SK-N-SH (cell line): ENCODE measurements around the gene RHOBTB3. TPM values are rescaled to one million over a fixed set of nuclear protein-coding genes. Genes with fewer than 3 reads are reported as not detected.
"Not testable (repeated sequence)": the region's sequence is repeated elsewhere in the genome, so short reads cannot be mapped to it uniquely, and the experiment has no call there.

Source experiments
- CTCF ChIA-PET: fragments of 300-600, 350-600 bp; formaldehyde crosslinking; extraction: SDS; loops from one replicate; lab custom pipeline; 2021; lab: Yijun Ruan, JAX
- POLR2A ChIA-PET: fragments of 350-600 bp; sonication (Branson Sonifier 250); formaldehyde crosslinking; extraction: SDS; loops from one replicate; lab custom pipeline; 2020; ENCODE audit warnings: antibody characterized with exemption, inconsistent platforms; lab: Yijun Ruan, JAX
- DNase-seq: peaks from one replicate; pipeline ENCODE4 v3.0.0; 2012
- H2AFZ ChIP-seq: fragments of 200-600 bp; sonication (generic); 2 replicates; pipeline ENCODE4 v1.8.1; 2016; ENCODE audit warnings: antibody characterized with exemption, mild to moderate bottlenecking, low read depth
- H3F3A ChIP-seq: fragments of 200-600 bp; sonication (generic); replicated peaks from 2 replicates; pipeline ENCODE3; 2016; ENCODE audit warnings: antibody characterized with exemption, mild to moderate bottlenecking; ENCODE audit not compliant: insufficient read depth
- H3K27ac ChIP-seq, 2 experiments: fragments of 200-500 bp in 1 of 2; fragments of 200-600 bp in 1 of 2; sonication (Bioruptor generic) in 1 of 2; sonication (generic), shearing (Covaris generic) in 1 of 2; 2 replicates each; pipeline versions ENCODE4 v1.5.1 to v1.6.1; 2014 to 2016; ENCODE audit warnings: low read depth in 2 of 2, inconsistent platforms in 1 of 2, low read length in 1 of 2, mild to moderate bottlenecking in 1 of 2, mixed read lengths in 1 of 2
- H3K27me3 ChIP-seq: fragments of 200-600 bp; sonication (generic), shearing (Covaris generic); 2 replicates; pipeline ENCODE4 v1.6.1; 2016; ENCODE audit warnings: mixed run types; ENCODE audit not compliant: insufficient read depth
- H3K36me3 ChIP-seq, 2 experiments: fragments of 200-500 bp in 1 of 2; fragments of 200-600 bp in 1 of 2; sonication (Bioruptor generic) in 1 of 2; sonication (generic) in 1 of 2; replicated peaks in 1 of 2; 2 replicates each; pipeline versions ENCODE3 to v1.5.1; 2014 to 2016; ENCODE audit warnings: low read length in 1 of 2, mild to moderate bottlenecking in 1 of 2; ENCODE audit not compliant: insufficient read depth in 2 of 2, control insufficient read depth in 1 of 2
- H3K4me1 ChIP-seq, 2 experiments: fragments of 200-500 bp in 1 of 2; fragments of 200-600 bp in 1 of 2; sonication (Bioruptor generic) in 1 of 2; sonication (generic), shearing (Covaris generic) in 1 of 2; 2 replicates each; pipeline versions ENCODE4 v1.5.1 to v1.6.1; 2014 to 2016; ENCODE audit warnings: low read depth in 1 of 2, low read length in 1 of 2, mixed run types in 1 of 2; ENCODE audit not compliant: insufficient read depth in 2 of 2, control insufficient read depth in 1 of 2
- H3K4me2 ChIP-seq: fragments of 200-600 bp; sonication (generic), shearing (Covaris generic); 2 replicates; pipeline ENCODE4 v1.6.1; 2017; ENCODE audit warnings: mixed run types
- H3K4me3 ChIP-seq, 2 experiments: fragments of 200-500 bp in 1 of 2; fragments of 200-600 bp in 1 of 2; sonication (Bioruptor generic) in 1 of 2; sonication (generic), shearing (Covaris generic) in 1 of 2; 2 replicates each; pipeline versions ENCODE4 v1.5.1 to v1.8.1; 2014 to 2016; ENCODE audit warnings: low read depth in 2 of 2, inconsistent platforms in 1 of 2, low read length in 1 of 2, mild to moderate bottlenecking in 1 of 2, mixed read lengths in 1 of 2, moderate library complexity in 1 of 2
- H3K79me2 ChIP-seq: fragments of 200-600 bp; sonication (generic); 2 replicates; pipeline ENCODE4 v1.8.1; 2017; ENCODE audit warnings: mild to moderate bottlenecking; ENCODE audit not compliant: insufficient read depth
- H3K9ac ChIP-seq: fragments of 200-600 bp; sonication (generic); 2 replicates; pipeline ENCODE4 v1.6.1; 2017; ENCODE audit warnings: mixed run types
- H3K9me2 ChIP-seq: fragments of 200-600 bp; sonication (generic); 2 replicates; pipeline ENCODE4 v1.6.1; 2017; ENCODE audit warnings: mixed run types
- H3K9me3 ChIP-seq: fragments of 200-600 bp; sonication (generic); 2 replicates; pipeline ENCODE4 v1.6.1; 2017; ENCODE audit warnings: mixed run types, mild to moderate bottlenecking, moderate library complexity
- H4K20me1 ChIP-seq: fragments of 200-600 bp; sonication (generic); 2 replicates; pipeline ENCODE4 v1.6.1; 2017; ENCODE audit warnings: mild to moderate bottlenecking, mixed run types; ENCODE audit not compliant: insufficient read depth
- CHD2 ChIP-seq: fragments of 150-350 bp; IDR thresholded peaks from 2 replicates; pipeline ENCODE4 v1.6.1; 2018; ENCODE audit warnings: low read length; ENCODE audit not compliant: partially characterized antibody
- ELF1 ChIP-seq: IDR thresholded peaks from 2 replicates; pipeline ENCODE4 v1.4.0; 2012
- EP300 ChIP-seq, 2 experiments: IDR thresholded peaks; 2 replicates each; pipeline versions ENCODE4 v1.4.0 to v1.6.1; 2012; ENCODE audit warnings: borderline replicate concordance in 1 of 2, low read depth in 1 of 2, low read length in 1 of 2
- EZH2phosphoT487 ChIP-seq: fragments of 200-600 bp; sonication (generic); IDR thresholded peaks from 2 replicates; pipeline ENCODE4 v1.6.1; 2017; ENCODE audit warnings: low read depth, mixed run types, mild to moderate bottlenecking, antibody characterized with exemption, moderate library complexity, borderline replicate concordance
- FOXJ3 ChIP-seq: sonication (generic); formaldehyde crosslinking; IDR thresholded peaks from 2 replicates; pipeline ENCODE4 v1.5.1; 2020; ENCODE audit warnings: mild to moderate bottlenecking, missing genetic modification reagents
- FOXM1 ChIP-seq: IDR thresholded peaks from 2 replicates; pipeline ENCODE4 v1.4.0; 2012; ENCODE audit warnings: low read depth, mild to moderate bottlenecking
- IRF3 ChIP-seq: fragments of 150-350 bp; IDR thresholded peaks from 2 replicates; pipeline ENCODE4 v1.6.1; 2016; ENCODE audit warnings: mild to moderate bottlenecking, low read depth, low read length
- MEF2A ChIP-seq: IDR thresholded peaks from 2 replicates; pipeline ENCODE4 v1.4.0; 2012; ENCODE audit warnings: low read depth, borderline replicate concordance
- PBX3 ChIP-seq: IDR thresholded peaks from 2 replicates; pipeline ENCODE4; 2012
- RAD21 ChIP-seq: IDR thresholded peaks from 2 replicates; pipeline ENCODE4 v1.6.1; 2012; ENCODE audit warnings: mild to moderate bottlenecking, low read length
- REST ChIP-seq: IDR thresholded peaks from 2 replicates; pipeline ENCODE4 v1.6.1; 2012; ENCODE audit warnings: mild to moderate bottlenecking, low read depth, low read length, moderate library complexity
- RFX5 ChIP-seq: IDR thresholded peaks from 2 replicates; pipeline ENCODE4 v1.6.1; 2012; ENCODE audit warnings: mild to moderate bottlenecking, improper control_type of control experiment, low read length
- TAF1 ChIP-seq: IDR thresholded peaks from 2 replicates; pipeline ENCODE4 v1.6.1; 2012; ENCODE audit warnings: low read depth, mild to moderate bottlenecking, low read length, moderate library complexity, borderline replicate concordance
- TCF12 ChIP-seq: IDR thresholded peaks from 2 replicates; pipeline ENCODE4 v1.4.0; 2012
- USF1 ChIP-seq: IDR thresholded peaks from 2 replicates; pipeline ENCODE4 v1.4.0; 2012; ENCODE audit warnings: low read depth, borderline replicate concordance
- USF2 ChIP-seq: fragments of 150-350 bp; IDR thresholded peaks from 2 replicates; pipeline ENCODE4 v1.6.1; 2017; ENCODE audit warnings: antibody characterized with exemption, low read length, low read depth, borderline replicate concordance
- WGBS: methylation state at CpG from one replicate; pipeline ENCODE4 v1.1.6; 2017; ENCODE audit warnings: low lambda C conversion rate; 5-methylcytosine and 5-hydroxymethylcytosine counted together
- polyA plus RNA-seq, 3 experiments: library from polyadenylated mRNA; depleted of rRNA; stranded (reverse); fragments of >200 nt; gene quantifications; 2 replicates each; pipeline ENCODE4 v1.2.3, GENCODE V29; 2012
- TF ChIP-seq, protein P1 (sequence below): fragments of 200-600 bp; sonication (generic); IDR thresholded peaks from 2 replicates; pipeline ENCODE4 v1.6.1; 2017; ENCODE audit warnings: antibody characterized with exemption, mild to moderate bottlenecking, moderate library complexity

The RHOBTB3 gene
- polyA plus RNA-seq, 1 of the 3 experiments (the other 2 are of a cell fraction): 59.3 TPM

GRCh38 chr5:95707055-95707454 lies 24.1 kb upstream of the RHOBTB3 start:
- Histone ChIP-seq H3K9me3 (no peaks in the 10 kb centered on the region), H3K4me1 (peaks cover 0 to 3% of the 10 kb centered on the region in 2 experiments; a peak in 1 of 4 replicates), H3K9ac (no peak overlapping the region), H2AFZ (no peak overlapping the region), H3K79me2 (no peaks in the 10 kb centered on the region), H3F3A (peaks cover 3% of the 10 kb centered on the region), H3K4me3 (no peak overlapping the region), H3K27ac (no peak overlapping the region), H4K20me1 (no peaks in the 10 kb centered on the region), H3K36me3 (no peaks in the 10 kb centered on the region), H3K9me2 (no peaks in the 10 kb centered on the region), H3K27me3 (no peaks in the 10 kb centered on the region), H3K4me2 (no peak overlapping the region)
- 86% methylated on average over 9 of the region's 9 CpGs for WGBS
- ChIA-PET POLR2A (no interaction called here), CTCF (no interaction called here)
- no peak for DNase-seq
- TF ChIP-seq, protein P1, sequence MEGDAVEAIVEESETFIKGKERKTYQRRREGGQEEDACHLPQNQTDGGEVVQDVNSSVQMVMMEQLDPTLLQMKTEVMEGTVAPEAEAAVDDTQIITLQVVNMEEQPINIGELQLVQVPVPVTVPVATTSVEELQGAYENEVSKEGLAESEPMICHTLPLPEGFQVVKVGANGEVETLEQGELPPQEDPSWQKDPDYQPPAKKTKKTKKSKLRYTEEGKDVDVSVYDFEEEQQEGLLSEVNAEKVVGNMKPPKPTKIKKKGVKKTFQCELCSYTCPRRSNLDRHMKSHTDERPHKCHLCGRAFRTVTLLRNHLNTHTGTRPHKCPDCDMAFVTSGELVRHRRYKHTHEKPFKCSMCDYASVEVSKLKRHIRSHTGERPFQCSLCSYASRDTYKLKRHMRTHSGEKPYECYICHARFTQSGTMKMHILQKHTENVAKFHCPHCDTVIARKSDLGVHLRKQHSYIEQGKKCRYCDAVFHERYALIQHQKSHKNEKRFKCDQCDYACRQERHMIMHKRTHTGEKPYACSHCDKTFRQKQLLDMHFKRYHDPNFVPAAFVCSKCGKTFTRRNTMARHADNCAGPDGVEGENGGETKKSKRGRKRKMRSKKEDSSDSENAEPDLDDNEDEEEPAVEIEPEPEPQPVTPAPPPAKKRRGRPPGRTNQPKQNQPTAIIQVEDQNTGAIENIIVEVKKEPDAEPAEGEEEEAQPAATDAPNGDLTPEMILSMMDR: no peak
- TF ChIP-seq FOXM1 (no peak), PBX3 (no peak), IRF3 (no peak), USF1 (no peak), MEF2A (no peak), RAD21 (no peak), ELF1 (no peak), EZH2phosphoT487 (no peak), TCF12 (no peak), FOXJ3 (CRISPR knock-in tag) (no peak), CHD2 (no peak), USF2 (no peak), REST (no peak), RFX5 (no peak), EP300 (IDR thresholded peaks at IDR 0.05; ENCODE audit: borderline replicate concordance in 1 of 2, low read depth in 1 of 2, low read length in 1 of 2) (no peak), TAF1 (no peak)

DNA sequence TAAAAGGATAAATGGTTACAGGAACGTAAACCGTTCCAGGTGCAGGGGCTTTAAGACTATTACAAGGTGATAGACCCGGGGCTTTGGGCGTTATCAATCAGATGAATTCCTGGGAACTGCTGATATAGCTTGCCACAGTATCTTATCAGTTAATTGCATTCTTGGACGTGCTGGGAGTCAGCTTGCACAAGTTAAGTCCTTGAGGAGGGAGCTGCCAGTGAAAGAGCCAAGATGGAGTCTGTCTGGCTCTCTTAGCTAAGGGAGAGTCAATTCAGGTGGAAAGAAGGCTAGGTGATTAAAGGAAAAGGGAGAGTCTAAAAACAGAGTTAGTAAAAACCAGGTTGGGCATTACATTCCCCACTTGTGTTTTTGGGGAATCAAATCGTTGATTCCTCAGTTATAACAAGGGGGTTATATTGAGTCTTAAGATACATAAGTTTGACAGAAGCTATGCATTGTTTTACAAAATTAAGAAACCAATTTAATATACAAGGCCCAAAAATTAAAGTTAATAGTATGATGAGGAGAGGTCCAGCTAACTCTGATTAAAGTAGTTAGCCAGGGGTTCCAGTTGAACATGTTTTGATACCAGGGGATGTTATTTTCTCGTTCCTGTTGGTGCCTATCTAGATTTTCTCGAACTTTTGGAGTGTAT lies 23.5 kb upstream of the RHOBTB3 start:
- H3K9me2 ChIP-seq, H4K20me1 ChIP-seq, H3F3A ChIP-seq, H3K27me3 ChIP-seq, H3K4me3 ChIP-seq, H3K79me2 ChIP-seq, H3K9ac ChIP-seq, CTCF ChIA-PET, H3K4me1 ChIP-seq, POLR2A ChIA-PET, H3K9me3 ChIP-seq, DNase-seq, H3K4me2 ChIP-seq, H3K27ac ChIP-seq, H2AFZ ChIP-seq, H3K36me3 ChIP-seq: not testable (repeated sequence)
- 68% methylated on average over 8 of the region's 8 CpGs for WGBS
